Suprapubic skin (tissue), 3 donors: ENCODE measurements around the gene COQ9.

ENCODE experiments used
- EP300 ChIP-seq: sonication (generic); formaldehyde crosslinking; IDR thresholded peaks from one replicate; pipeline ENCODE4 v1.6.1; 2017; ENCODE audit warnings: antibody characterized with exemption
- POLR2A ChIP-seq, 2 donors: fragments of 450-650 bp; IDR thresholded peaks; one replicate each; pipeline ENCODE4 v1.6.1; 2017; ENCODE audit warnings: antibody characterized with exemption in 2 of 2, mild to moderate bottlenecking in 2 of 2, moderate library complexity in 2 of 2
- TF ChIP-seq, protein P1 (sequence below), 2 donors: fragments of 200-600 bp in 1 of 2; fragments of 450-650 bp in 1 of 2; sonication (generic) in 1 of 2; IDR thresholded peaks; one replicate each; pipeline ENCODE4 v1.5.1; 2016 to 2019; ENCODE audit warnings: antibody characterized with exemption in 2 of 2, mild to moderate bottlenecking in 1 of 2, moderate library complexity in 1 of 2

GRCh38 chr16:57477531-57478202, 30.4 kb downstream of the COQ9 start:
- TF ChIP-seq, protein P1, sequence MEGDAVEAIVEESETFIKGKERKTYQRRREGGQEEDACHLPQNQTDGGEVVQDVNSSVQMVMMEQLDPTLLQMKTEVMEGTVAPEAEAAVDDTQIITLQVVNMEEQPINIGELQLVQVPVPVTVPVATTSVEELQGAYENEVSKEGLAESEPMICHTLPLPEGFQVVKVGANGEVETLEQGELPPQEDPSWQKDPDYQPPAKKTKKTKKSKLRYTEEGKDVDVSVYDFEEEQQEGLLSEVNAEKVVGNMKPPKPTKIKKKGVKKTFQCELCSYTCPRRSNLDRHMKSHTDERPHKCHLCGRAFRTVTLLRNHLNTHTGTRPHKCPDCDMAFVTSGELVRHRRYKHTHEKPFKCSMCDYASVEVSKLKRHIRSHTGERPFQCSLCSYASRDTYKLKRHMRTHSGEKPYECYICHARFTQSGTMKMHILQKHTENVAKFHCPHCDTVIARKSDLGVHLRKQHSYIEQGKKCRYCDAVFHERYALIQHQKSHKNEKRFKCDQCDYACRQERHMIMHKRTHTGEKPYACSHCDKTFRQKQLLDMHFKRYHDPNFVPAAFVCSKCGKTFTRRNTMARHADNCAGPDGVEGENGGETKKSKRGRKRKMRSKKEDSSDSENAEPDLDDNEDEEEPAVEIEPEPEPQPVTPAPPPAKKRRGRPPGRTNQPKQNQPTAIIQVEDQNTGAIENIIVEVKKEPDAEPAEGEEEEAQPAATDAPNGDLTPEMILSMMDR (IDR thresholded peaks at IDR 0.05): no peak
- TF ChIP-seq EP300 (no peak), POLR2A (IDR thresholded peaks at IDR 0.05) (no peak)
